H9 (cell line): ENCODE data around the gene ITPR1. TPM values are rescaled to one million over a fixed set of nuclear protein-coding genes. Genes with fewer than 3 reads are reported as not detected.

Experiments
- DNase-seq: peaks from one replicate; pipeline ENCODE4 v3.0.0-alpha.2; 2017
- H2AFZ ChIP-seq: one replicate; pipeline ENCODE4 v1.6.1; 2013; ENCODE audit warnings: mild to moderate bottlenecking, low read length, control low read depth, moderate library complexity
- H2AK5ac ChIP-seq: 2 replicates; pipeline ENCODE4 v1.6.1; 2013; ENCODE audit warnings: low read length, control low read depth, mixed read lengths; ENCODE audit not compliant: insufficient read length
- H2BK120ac ChIP-seq: one replicate; pipeline ENCODE4 v1.6.1; 2013; ENCODE audit warnings: low read depth, mild to moderate bottlenecking, low read length, control low read depth, inconsistent platforms; ENCODE audit not compliant: poor library complexity, severe bottlenecking
- H2BK12ac ChIP-seq: 2 replicates; pipeline ENCODE4 v1.6.1; 2013; ENCODE audit warnings: low read length, control low read depth, mixed read lengths, low read depth; ENCODE audit not compliant: insufficient read length
- H2BK15ac ChIP-seq: 2 replicates; pipeline ENCODE4 v1.6.1; 2013; ENCODE audit warnings: low read depth, low read length, control low read depth
- H2BK20ac ChIP-seq: one replicate; pipeline ENCODE4 v1.6.1; 2013; ENCODE audit warnings: low read depth, mild to moderate bottlenecking, low read length, control low read depth, inconsistent platforms; ENCODE audit not compliant: poor library complexity, severe bottlenecking
- H2BK5ac ChIP-seq: 2 replicates; pipeline ENCODE4 v1.6.1; 2013; ENCODE audit warnings: low read length, control low read depth, mixed read lengths; ENCODE audit not compliant: insufficient read length
- H3K14ac ChIP-seq: 2 replicates; pipeline ENCODE4 v1.6.1; 2013; ENCODE audit warnings: low read length, control low read depth; ENCODE audit not compliant: insufficient read depth
- H3K18ac ChIP-seq: 2 replicates; pipeline ENCODE4 v1.6.1; 2013; ENCODE audit warnings: low read depth, mild to moderate bottlenecking, mixed read lengths, low read length, control low read depth; ENCODE audit not compliant: insufficient read length
- H3K23ac ChIP-seq: 2 replicates; pipeline ENCODE4 v1.6.1; 2013; ENCODE audit warnings: low read length, control low read depth, mixed read lengths, low read depth; ENCODE audit not compliant: insufficient read length
- H3K23me2 ChIP-seq: 2 replicates; pipeline ENCODE4 v1.6.1; 2013; ENCODE audit warnings: low read depth, mild to moderate bottlenecking, mixed read lengths, low read length, control low read depth; ENCODE audit not compliant: insufficient read length, poor library complexity, severe bottlenecking
- H3K27ac ChIP-seq: 2 replicates; pipeline ENCODE4 v1.5.1; 2013; ENCODE audit warnings: low read length, control low read depth, mixed read lengths, low read depth; ENCODE audit not compliant: insufficient read length
- H3K27me3 ChIP-seq: 2 replicates; pipeline ENCODE4 v1.6.1; 2013; ENCODE audit warnings: low read length, control low read depth, inconsistent platforms; ENCODE audit not compliant: insufficient read depth
- H3K4ac ChIP-seq: 2 replicates; pipeline ENCODE4 v1.6.1; 2013; ENCODE audit warnings: low read depth, mild to moderate bottlenecking, control low read depth, inconsistent platforms, low read length, moderate library complexity
- H3K4me1 ChIP-seq: 2 replicates; pipeline ENCODE4 v1.6.1; 2013; ENCODE audit warnings: low read length, control low read depth, inconsistent platforms; ENCODE audit not compliant: insufficient read depth
- H3K4me2 ChIP-seq: 2 replicates; pipeline ENCODE4 v1.6.1; 2013; ENCODE audit warnings: low read length, control low read depth, mixed read lengths; ENCODE audit not compliant: insufficient read length, insufficient read depth
- H3K56ac ChIP-seq: 2 replicates; pipeline ENCODE4 v1.6.1; 2013; ENCODE audit warnings: low read depth, mild to moderate bottlenecking, mixed read lengths, low read length, control low read depth; ENCODE audit not compliant: insufficient read length
- H3K79me1 ChIP-seq: 2 replicates; pipeline ENCODE4 v1.6.1; 2013; ENCODE audit warnings: low read depth, mild to moderate bottlenecking, moderate library complexity, low read length, control low read depth, inconsistent platforms; ENCODE audit not compliant: insufficient read depth, poor library complexity, severe bottlenecking
- H3K79me2 ChIP-seq: 2 replicates; pipeline ENCODE4 v1.6.1; 2013; ENCODE audit warnings: low read length, control low read depth, inconsistent platforms; ENCODE audit not compliant: insufficient read depth
- H3K9ac ChIP-seq: 2 replicates; pipeline ENCODE4 v1.6.1; 2013; ENCODE audit warnings: low read length, control low read depth, mixed read lengths; ENCODE audit not compliant: insufficient read length; ENCODE audit errors: extremely low read depth
- H3K9me3 ChIP-seq: one replicate; pipeline ENCODE4 v1.6.1; 2013; ENCODE audit warnings: low read depth, low read length, inconsistent platforms; ENCODE audit not compliant: control insufficient read depth
- H3T11ph ChIP-seq: one replicate; pipeline ENCODE4 v1.6.1; 2013; ENCODE audit warnings: mild to moderate bottlenecking, low read length, control low read depth, inconsistent platforms
- H4K20me1 ChIP-seq: one replicate; pipeline ENCODE4 v1.6.1; 2013; ENCODE audit not compliant: control insufficient read depth, insufficient read length, insufficient read depth
- H4K5ac ChIP-seq: 2 replicates; pipeline ENCODE4 v1.6.1; 2013; ENCODE audit warnings: low read depth, mild to moderate bottlenecking, mixed read lengths, low read length, control low read depth; ENCODE audit not compliant: insufficient read length
- H4K8ac ChIP-seq: replicated peaks from 2 replicates; pipeline ENCODE4 v1.6.1; 2013; ENCODE audit warnings: low read length, control low read depth, mixed read lengths, low read depth; ENCODE audit not compliant: insufficient read length
- H4K91ac ChIP-seq: 2 replicates; pipeline ENCODE4 v1.6.1; 2013; ENCODE audit warnings: low read depth, mild to moderate bottlenecking, moderate library complexity, mixed read lengths, low read length, control low read depth; ENCODE audit not compliant: insufficient read length
- H3K27ac Mint-ChIP-seq, 3 experiments: 2 replicates in 2 of 3; 3 replicates in 1 of 3; pipeline ENCODE4 v1.8.0; 2020 to 2021; ENCODE audit warnings: mixed read lengths in 3 of 3, mild to moderate bottlenecking in 1 of 3, moderate library complexity in 1 of 3
- H3K27me3 Mint-ChIP-seq: 2 replicates; pipeline ENCODE4 v1.8.0; 2021; ENCODE audit warnings: low read depth, mild to moderate bottlenecking, moderate library complexity, mixed read lengths
- H3K36me3 Mint-ChIP-seq, 3 experiments: 2 replicates in 2 of 3; 3 replicates in 1 of 3; pipeline ENCODE4 v1.8.0; 2020 to 2021; ENCODE audit warnings: low read depth in 3 of 3, mixed read lengths in 3 of 3; ENCODE audit not compliant: insufficient read depth in 1 of 3
- H3K4me1 Mint-ChIP-seq, 2 experiments: 2 replicates each; pipeline ENCODE4 v1.8.0; 2020; ENCODE audit warnings: mixed read lengths in 2 of 2
- H3K4me3 Mint-ChIP-seq, 2 experiments: 2 replicates in 1 of 2; 3 replicates in 1 of 2; pipeline ENCODE4 v1.8.0; 2020 to 2021; ENCODE audit warnings: mild to moderate bottlenecking in 2 of 2, mixed read lengths in 2 of 2, moderate library complexity in 1 of 2
- H3K9me3 Mint-ChIP-seq, 2 experiments: 2 replicates in 1 of 2; 3 replicates in 1 of 2; pipeline ENCODE4 v1.8.0; 2020; ENCODE audit warnings: mild to moderate bottlenecking in 2 of 2, mixed read lengths in 2 of 2, moderate library complexity in 1 of 2
- WGBS: extraction: QIAGEN DNeasy Blood & Tissue Kit; methylation state at CpG from one replicate; pipeline ENCODE4 v1.1.7; 2013; ENCODE audit warnings: missing lambda C conversion rate, low lambda C conversion rate, mixed read lengths; ENCODE audit not compliant: insufficient read length; ENCODE audit errors: extremely low coverage; 5-methylcytosine and 5-hydroxymethylcytosine counted together
- total RNA-seq: library from RNA; stranded (reverse); gene quantifications from 2 replicates; pipeline ENCODE4 v1.2.1, GENCODE V29; 2021
- TF ChIP-seq, protein P1 (sequence below): fragments of 200-600 bp; sonication (generic); conservative IDR thresholded peaks from 3 replicates; pipeline ENCODE4 v1.8.0; 2021; ENCODE audit warnings: antibody characterized with exemption, mild to moderate bottlenecking

ITPR1 gene
- total RNA-seq, 1 experiment from 2014 or later: 4.2 TPM

DNA sequence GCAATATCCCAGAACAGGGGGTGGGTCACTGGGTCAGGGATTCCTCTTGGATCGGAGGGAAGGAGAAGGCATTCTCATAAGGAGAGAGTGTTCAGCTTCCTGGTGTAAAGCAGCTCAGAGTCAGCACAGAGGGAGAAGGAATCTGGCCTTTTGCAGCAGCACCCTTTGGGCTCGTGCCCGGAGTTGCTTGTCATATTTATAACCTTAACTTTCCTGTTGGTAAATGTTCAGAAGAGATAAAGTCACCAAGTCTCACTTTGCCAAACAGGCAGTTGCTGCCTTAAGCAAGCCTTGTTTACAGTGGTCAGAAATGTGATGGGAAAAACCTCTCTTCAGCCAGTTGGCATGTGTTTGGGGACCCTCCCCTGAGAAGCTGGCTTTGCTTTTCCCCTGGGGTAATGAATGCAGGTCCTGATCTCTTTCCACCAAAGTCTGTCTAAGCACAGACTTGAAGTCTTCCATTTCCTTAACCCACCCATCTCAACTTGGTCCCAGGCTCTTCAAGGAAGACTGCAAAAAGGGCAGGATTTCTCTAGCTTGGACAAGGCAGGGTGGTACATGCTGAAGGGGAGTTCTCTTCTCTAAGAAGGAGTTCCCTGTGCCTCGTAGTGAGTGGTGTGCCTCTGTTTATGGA, 279.1 kb downstream of the ITPR1 start:
- Histone ChIP-seq H3K79me1 (no peaks in the 10 kb centered on the region), H3K23ac (no peak overlapping the region), H2BK120ac (no peak overlapping the region), H3K4me2 (no peak overlapping the region), H4K91ac (no peak overlapping the region), H3K9me3 (no peaks in the 10 kb centered on the region), H3K27me3 (no peaks in the 10 kb centered on the region), H2BK12ac (no peak overlapping the region), H3T11ph (no peak overlapping the region), H3K56ac (no peak overlapping the region), H3K18ac (no peak overlapping the region), H3K14ac (no peak overlapping the region), H3K27ac (no peak overlapping the region), H4K5ac (no peak overlapping the region), H3K4ac (no peak overlapping the region), H4K8ac (no peak overlapping the region), H2BK20ac (no peak overlapping the region), H2AFZ (no peak overlapping the region), H3K9ac (no peak overlapping the region), H2BK5ac (no peak overlapping the region), H2BK15ac (no peak overlapping the region), H3K4me1 (no peaks in the 10 kb centered on the region), H2AK5ac (no peak overlapping the region), H4K20me1 (no peaks in the 10 kb centered on the region), H3K23me2 (no peaks in the 10 kb centered on the region), H3K79me2 (no peaks in the 10 kb centered on the region)
- no CpG with 5 or more reads among the region's 4 CpGs for WGBS
- no peaks in the 10 kb centered on the region for H3K9me3 Mint-ChIP-seq
- no peaks in the 10 kb centered on the region for H3K27me3 Mint-ChIP-seq
- H3K4me1 Mint-ChIP-seq: no peaks in the 10 kb centered on the region
- DNase-seq: no peak
- no peaks in the 10 kb centered on the region for H3K36me3 Mint-ChIP-seq
- TF ChIP-seq, protein P1, sequence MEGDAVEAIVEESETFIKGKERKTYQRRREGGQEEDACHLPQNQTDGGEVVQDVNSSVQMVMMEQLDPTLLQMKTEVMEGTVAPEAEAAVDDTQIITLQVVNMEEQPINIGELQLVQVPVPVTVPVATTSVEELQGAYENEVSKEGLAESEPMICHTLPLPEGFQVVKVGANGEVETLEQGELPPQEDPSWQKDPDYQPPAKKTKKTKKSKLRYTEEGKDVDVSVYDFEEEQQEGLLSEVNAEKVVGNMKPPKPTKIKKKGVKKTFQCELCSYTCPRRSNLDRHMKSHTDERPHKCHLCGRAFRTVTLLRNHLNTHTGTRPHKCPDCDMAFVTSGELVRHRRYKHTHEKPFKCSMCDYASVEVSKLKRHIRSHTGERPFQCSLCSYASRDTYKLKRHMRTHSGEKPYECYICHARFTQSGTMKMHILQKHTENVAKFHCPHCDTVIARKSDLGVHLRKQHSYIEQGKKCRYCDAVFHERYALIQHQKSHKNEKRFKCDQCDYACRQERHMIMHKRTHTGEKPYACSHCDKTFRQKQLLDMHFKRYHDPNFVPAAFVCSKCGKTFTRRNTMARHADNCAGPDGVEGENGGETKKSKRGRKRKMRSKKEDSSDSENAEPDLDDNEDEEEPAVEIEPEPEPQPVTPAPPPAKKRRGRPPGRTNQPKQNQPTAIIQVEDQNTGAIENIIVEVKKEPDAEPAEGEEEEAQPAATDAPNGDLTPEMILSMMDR: no peak
- no peak overlapping the region for H3K4me3 Mint-ChIP-seq
- peak overlapping the region in 2 of 3 experiments; percentile 40 to 79; a peak in 2 of 7 replicates for H3K27ac Mint-ChIP-seq
